CD1c-positive myeloid dendritic cell (primary cell): ENCODE measurements around the gene SCD5.

ENCODE experiments used
- DNase-seq: peaks from one replicate; pipeline ENCODE4 v3.0.0-alpha.2; 2016; ENCODE audit errors: extremely low spot score

SCD5 gene

GRCh38 chr4:82765134-82765533 lies 33.5 kb downstream of the SCD5 start:
- DNase-seq: no peak

- DNase-seq: no peak
These were observed 37.4 kb downstream of the SCD5 start for GRCh38 chr4:82761229-82761628.

- no peak for DNase-seq
These were observed 39.6 kb downstream of the SCD5 start for GRCh38 chr4:82758701-82759685.

- DNase-seq: no peak
These were observed 42.5 kb downstream of the SCD5 start for GRCh38 chr4:82756061-82756460.

GRCh38 chr4:82755650-82756049 lies 42.9 kb downstream of the SCD5 start:
- DNase-seq: no peak

- DNase-seq: no peak
These were observed 44.0 kb downstream of the SCD5 start for GRCh38 chr4:82754513-82755165.

- DNase-seq: no peak
These were observed 44.7 kb downstream of the SCD5 start for GRCh38 chr4:82753725-82754410.

GRCh38 chr4:82753238-82753637 lies 45.4 kb downstream of the SCD5 start:
- DNase-seq: no peak

GRCh38 chr4:82748810-82749470 lies 49.7 kb downstream of the SCD5 start:
- no peak for DNase-seq

- no peak for DNase-seq
These were observed 50.7 kb downstream of the SCD5 start for GRCh38 chr4:82747686-82748575.

GRCh38 chr4:82746705-82747574 lies 51.7 kb downstream of the SCD5 start:
- DNase-seq: no peak

GRCh38 chr4:82745173-82745842 lies 53.3 kb downstream of the SCD5 start:
- no peak for DNase-seq

GRCh38 chr4:82744284-82744968 lies 54.2 kb downstream of the SCD5 start:
- DNase-seq: no peak

GRCh38 chr4:82741188-82741587 lies 57.4 kb downstream of the SCD5 start:
- DNase-seq: no peak

GRCh38 chr4:82739287-82740190 lies 59.1 kb downstream of the SCD5 start:
- peak; percentile 78 for DNase-seq

GRCh38 chr4:82737354-82737753 lies 61.2 kb downstream of the SCD5 start:
- no peak for DNase-seq

- DNase-seq: no peak
These were observed 65.0 kb downstream of the SCD5 start for GRCh38 chr4:82733636-82734035.

GRCh38 chr4:82728301-82728700 lies 70.3 kb downstream of the SCD5 start:
- no peak for DNase-seq
